ENCODE results near the gene TSTD2. TPM values are rescaled to one million over a fixed set of nuclear protein-coding genes. Genes with fewer than 3 reads are reported as not detected.
A peak's percentile ranks its signal among the peaks of the same experiment; 100 is the strongest.

TSTD2 gene
- total RNA-seq: 15.0 and 15.3 TPM in 2 replicates

DNA sequence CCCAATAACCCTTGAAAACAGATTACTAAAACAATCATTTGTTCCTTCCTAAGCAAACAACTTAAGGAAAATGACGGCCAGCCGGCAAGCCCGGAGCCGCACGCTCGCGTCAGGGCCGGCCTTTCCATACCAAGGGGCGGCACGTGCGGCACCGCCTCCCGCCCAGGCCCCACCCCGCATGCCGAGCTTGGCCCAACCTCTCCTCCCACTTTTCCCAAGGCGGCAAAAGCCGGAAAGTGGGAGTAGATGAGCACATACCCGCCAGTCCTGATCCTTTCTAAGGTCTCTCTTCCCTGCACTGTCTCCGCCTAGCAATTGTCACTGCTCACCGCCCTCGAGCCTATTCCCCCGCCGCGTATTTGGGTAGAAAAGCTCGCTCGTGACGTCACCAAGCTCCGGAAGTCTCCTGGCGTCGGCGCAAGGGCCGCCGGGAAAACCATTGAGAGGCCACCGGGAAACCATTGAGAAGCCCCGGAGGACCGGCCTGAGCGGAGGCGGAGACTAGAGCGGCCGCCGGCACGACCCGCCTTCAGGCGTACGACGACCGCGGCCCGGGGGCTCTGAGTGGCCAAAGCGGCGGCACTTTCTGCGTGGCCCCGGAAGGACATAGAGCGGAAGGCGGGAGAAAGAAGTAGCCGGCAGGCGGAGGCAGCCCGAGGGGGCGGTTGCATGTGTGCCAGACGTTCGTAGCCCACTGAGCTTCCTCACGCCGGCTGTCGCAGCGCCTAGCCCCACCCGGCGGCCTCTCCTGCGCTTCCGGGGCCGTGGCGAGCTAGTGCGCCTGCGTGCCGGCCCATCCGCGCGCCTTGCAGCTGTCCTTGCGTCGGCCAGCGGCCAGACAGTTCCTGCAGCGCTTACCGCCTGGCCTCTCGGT, at the start of gene TSTD2, which contains the start of gene NCBP1:
TSS of gene TSTD2 (minus strand) at position 384 of the 874 bp plus-strand sequence. CDS start 5,806 bp downstream, outside the sequence.
TSS of gene NCBP1 (plus strand) at position 837 of the 874 bp plus-strand sequence. CDS start 61 bp downstream, outside the sequence.
- peak; percentile 98 for DNase-seq

DNA sequence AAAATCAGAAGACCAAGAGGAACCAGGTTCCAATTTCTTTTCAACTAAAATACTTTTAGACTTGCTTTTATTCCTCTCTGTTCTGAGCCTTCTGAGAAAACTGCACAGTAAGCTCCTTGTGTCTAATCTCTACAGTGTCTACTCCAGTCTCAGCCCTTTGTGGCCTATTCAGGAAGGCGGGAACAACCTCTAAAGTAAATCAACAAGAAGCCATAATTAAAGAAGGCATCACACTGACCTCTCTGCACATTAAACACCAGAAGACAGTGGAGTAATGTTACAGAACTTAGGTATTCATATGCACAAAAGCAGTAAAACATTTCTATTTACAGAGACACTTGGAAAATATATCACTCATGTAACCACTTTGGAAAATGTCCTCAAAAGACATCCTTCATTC, 49.1 kb upstream of the TSTD2 start:
- DNase-seq: no peak

DNA sequence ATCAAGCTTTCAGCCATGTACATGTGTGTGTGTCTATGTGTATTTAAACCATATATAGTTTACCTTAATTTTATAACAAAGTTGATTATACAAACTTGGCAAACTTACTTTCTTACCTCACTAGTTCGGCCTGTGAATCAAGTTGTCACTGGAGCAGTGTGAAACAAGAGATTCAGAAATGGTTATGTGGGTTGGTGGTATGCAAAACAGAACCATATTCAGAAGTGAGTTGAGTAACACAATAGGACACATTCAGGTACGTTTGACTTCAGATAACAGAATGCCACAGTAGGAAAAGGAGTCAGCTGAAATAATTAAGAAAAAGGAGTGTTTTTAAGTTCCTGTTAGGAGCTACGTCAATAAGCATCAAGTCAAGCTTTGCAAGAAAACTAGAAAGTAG, 42.5 kb upstream of the TSTD2 start:
- DNase-seq: no peak

DNA sequence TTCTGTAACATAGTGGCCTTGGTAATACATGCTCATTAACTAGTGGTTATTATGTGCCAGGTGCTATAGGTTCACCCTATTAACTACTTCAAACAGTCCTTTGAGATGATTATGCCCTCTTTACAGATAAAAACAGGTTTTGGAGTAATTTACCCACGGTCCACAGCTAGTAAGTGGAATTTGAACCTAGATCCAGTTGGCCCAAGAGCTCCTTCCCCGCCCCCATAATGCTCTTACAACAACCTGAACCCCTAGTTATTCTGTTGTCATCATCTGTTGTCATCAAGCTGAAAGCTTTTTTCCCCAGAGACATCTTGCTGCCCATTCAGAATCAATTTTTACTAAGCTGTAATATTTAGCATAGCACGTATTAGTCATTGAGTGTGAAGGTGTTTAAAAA, 40.8 kb upstream of the TSTD2 start:
- no peak for DNase-seq

DNA sequence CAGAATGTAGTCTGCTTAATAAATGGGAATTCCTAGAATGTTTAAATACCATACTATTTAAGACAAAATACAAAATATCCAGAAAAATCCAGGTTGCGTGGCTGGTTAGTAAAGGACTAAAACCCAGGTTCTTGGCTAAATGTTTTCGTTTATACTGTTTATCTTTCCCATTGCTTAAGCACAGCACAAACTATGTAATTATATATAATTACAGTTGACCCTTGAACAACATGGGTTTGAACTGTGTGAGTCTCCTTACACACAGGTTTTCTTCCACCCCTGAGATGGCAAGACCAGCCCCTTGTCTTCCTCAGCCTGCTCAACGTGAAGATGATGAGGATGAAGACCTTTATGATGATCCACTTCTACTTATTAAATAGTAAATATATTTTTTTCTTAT, 39.2 kb upstream of the TSTD2 start:
- DNase-seq: no peak

DNA sequence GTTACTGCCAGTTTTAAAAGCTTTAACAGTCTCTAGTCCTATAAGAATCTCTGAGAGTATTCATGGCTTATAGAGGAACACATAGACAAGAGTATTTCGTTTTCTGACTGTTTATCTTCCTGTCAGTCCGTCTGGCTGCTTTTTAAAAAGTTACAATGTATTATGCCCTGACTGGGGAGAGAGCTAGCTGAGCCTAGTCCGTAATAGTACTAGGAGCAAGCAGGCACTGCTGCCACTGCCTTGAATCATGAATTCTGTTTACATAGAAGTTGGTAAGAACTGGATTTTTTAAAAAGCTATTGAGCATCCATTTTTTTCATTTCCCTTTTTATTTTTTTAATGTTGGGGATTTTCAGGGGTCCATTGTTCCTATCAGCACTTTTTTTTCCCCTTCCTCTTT, 37.4 kb upstream of the TSTD2 start:
- DNase-seq: no peak

DNA sequence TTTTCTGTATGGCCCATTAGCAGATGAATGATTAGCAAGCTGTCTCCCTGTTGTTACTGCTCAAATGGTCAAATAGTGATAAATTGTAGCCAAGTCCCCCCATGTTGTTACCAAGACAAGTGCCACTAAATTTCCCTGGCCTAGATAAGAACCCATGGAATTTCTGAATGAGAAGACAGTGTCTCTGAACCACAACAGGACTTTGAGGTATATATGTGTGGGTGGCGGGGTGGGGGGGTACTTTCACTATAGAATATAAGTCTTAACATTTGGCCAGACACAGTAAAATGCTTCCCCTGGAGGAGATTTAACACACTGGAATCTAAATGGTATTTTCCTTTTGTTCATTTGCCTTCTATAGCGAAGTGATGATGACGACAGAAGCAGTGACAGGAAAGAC, 35.3 kb upstream of the TSTD2 start:
- no peak for DNase-seq

DNA sequence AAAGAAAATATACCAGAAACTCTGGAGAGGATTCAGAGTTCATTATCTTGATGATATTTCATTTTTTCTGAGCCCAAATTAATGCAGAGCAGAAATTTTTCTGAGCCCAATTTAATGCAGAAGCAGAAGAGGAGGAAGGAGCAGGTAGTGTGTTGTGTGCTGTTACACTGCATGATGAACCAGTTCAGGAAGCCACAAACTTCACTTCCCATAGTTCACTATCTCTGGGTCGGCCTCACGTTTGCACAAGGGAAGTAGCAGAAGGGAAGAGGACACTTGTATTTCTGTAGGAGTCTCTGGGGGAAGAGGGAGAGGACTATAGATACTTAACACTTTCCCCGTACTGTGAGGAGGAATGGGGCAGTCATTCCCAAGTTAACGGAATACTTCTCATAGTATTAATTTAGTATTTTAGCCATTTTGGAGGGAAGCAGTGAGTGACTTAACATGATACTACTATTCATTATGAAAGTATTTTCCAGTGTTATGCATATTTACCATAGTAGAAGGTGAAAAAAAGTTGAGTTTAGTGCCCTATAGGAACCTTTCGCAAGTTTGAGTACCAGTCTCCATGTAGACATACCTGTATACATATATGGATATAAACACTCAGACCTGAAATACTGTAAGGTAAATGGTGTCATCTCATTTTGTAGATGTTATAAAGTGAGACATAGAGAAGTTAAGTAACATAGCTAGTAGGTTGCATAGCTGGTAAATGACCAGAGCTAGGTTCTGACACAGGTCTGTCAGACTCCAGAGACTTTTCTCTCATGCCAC, 33.9 kb upstream of the TSTD2 start:
- DNase-seq: no peak

DNA sequence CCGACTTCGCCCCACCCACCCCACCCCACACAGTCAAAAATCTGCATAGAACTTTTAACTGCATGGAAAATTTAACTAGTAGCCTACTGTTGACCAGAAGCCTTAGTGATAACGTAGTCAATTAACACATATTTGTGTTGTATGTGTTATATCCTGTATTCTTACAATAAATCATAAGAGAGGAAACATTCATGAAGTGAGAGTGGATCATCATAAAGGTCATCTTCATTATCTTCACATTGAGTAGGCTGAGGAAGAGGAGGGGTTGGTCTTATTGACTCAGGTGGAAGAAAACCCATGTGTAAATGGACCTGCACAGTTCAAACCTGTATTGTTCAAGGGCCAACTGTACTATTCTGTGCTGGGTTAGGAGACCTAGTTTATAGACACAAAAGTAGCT, 32.6 kb upstream of the TSTD2 start:
- DNase-seq: no peak

DNA sequence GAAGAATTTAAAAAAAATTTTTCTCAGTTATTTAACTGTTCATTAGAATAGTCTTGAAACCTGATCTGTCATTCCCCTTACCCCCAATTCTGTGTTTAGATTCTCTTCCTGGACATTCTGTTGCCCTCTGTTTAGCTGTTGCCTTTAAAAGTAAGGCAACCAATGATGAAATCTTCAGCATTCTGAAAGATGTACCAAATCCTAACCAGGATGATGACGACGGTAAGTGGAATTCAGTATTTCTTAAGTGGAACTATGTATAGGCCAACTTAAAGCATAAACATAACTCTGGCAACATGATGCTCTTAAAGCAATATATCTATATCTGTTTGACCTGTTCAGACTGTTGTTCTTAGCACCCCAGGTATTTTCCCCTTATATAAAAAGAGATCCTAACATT, 27.7 kb upstream of the TSTD2 start:
- DNase-seq: no peak

DNA sequence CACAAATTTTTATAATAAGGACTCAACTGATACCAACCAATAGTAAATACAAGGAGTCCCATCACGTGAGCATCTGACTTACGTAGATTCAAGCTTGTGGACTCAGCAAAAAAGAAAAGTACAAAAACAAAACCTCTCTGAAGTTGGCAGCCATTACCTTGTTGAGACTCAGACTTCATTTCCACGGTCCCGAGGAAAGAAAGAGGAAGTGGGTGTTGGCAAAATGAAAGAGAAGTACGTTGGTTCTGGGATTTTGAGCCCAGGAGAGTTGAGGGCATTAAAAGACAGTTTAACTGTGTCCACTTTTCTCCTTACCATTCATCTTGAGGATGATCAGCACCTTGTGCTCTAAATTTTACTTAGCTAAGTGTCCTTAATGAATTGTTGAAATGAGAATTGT, 27.2 kb upstream of the TSTD2 start:
- DNase-seq: no peak

DNA sequence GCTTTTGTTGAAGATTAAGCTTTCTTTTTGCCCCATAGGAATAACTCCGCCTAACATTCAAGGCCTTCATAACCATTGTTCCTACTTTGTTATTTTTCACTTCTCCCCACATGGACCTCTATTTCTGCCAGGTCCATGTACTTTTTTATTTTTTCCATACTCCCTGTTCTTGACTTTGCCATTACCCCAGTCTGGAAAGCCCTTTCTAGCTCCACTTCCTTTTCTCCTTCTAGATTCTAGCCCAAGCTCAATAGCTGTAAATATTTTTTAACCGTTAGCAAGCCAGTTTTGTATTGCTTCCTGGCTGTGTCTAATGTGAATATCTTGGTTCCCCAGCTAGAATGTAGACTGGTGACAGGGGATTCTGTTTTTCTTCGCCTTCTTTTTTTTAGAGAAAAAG, 26.6 kb upstream of the TSTD2 start:
- DNase-seq: no peak

DNA sequence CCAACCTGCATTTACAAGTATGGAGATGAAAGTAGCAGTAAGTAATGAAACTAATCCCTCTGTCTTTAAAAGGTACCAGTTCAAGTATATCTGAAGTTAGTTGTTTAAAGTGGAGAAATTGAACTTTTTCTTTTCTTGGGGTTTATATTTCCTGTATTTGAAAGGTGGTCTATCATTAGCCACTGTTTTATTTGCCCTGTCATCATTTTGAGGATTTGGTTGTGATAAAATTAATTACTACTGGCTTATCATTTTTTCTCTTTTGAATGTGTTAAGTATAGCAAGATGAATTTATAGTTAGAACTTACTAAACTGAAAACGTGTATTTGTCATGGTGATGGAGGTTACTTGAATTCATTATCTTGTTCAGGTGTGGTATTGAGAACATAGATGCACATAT, 25.5 kb upstream of the TSTD2 start:
- no peak for DNase-seq

DNA sequence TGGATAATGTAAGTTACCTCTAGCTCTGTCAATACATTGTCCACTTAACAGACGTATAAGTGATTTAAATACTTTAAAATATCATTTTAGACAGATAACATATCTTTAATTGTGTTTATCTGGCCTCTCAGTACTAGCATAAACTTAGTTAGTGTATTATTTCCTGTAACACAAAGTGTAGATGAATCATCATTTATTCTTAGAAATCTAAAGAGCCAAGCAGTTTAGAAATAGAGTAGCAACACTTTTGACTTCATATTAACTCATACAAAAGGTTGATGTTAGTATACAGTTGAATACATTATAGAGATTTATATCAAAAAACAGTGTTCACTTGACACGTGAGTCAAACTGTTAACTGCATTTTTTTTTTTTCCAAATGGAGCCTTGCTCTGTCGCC, 18.5 kb upstream of the TSTD2 start:
- peak; percentile 28 for DNase-seq

DNA sequence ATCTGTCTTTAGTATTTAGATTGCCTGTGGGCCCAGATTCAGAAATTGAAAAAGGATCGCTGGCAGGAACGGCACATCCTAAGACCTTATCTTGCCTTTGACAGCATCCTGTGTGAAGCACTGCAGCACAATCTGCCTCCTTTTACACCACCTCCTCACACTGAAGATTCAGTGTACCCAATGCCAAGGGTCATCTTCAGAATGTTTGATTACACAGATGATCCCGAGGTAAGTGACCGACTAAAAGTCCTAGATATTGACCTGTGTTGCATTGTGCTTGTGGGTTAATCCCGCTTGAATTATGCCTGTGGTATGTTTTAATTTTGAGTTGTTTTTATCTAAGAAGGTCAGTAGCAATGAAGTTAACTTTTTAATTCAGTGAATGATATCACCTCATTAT, 14.8 kb upstream of the TSTD2 start:
- no peak for DNase-seq

DNA sequence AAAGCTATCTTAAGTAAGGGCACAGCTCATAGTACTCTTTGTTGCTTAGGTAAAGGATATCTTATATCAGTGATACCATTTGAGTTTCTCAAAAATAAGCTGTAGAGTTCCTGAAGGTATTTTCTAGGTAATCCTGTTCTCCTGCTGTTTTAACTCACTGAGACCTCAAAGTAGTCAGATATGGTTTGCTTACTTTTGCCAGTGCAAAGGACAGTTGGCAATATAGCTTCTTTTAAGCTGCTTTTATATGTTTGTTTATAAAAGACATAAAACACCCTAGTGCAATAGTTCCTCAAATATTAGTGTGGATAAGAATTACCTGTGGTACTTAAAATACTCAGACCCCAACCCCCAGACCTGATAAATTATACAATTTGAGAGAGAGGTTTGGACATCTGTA, 12.6 kb upstream of the TSTD2 start:
- no peak for DNase-seq

DNA sequence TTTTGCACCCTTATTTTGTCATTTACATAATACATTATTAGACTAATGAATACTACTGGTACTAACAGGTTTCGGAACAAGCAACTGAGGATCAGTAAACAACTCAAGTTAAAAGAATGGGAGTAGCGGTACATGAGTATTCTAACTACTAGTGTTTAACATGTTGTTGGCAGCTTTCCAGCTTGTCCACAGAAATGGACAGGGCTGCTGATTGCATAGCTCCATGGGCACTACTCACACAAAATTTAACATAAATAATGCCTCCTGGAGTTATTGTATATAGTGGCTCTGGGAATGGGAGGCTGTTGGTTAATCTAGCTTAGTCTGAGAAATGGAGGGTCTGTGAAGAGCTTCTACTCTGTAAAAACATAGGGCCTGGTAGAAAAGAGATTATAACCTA, 7.2 kb upstream of the TSTD2 start:
- peak; percentile 19 for DNase-seq

DNA sequence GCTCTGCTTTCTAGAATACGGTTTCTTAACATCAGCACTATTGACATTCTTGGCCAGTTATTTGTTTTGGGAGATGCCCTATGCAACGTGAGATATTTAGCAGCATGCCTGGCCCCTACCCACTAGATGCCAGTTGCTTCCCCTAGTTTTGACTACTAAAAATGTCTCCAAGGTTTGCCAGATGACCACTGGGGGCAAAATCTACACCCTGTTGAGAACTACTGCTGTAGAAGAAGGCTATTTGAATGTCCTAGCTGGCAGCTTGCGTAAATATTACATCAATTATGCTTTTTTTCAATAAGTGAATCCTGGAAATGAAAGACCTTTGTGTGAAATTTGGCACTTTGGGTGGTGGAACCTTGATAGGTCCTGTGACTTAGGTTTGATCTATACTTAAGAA, 5.5 kb upstream of the TSTD2 start:
- DNase-seq: no peak

DNA sequence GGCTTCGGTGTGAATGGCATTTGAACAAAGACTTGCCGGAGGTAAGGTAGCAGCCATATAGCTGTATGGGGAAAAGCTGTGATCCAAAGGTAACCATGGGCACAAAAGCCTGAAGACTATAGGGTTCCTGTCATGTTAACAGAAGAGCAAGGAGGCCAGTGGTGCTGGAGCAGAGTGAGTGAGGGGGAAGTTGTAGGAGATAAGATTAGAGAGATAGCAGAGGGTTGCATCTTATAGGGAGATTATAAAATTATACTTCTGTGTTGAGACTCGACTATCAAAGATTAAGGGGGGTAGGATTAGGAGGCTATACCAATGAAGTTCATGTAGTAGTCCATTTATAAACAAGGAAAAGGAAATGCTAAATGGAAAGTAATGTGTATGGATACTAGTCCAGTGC, 3.7 kb upstream of the TSTD2 start:
- DNase-seq: no peak

DNA sequence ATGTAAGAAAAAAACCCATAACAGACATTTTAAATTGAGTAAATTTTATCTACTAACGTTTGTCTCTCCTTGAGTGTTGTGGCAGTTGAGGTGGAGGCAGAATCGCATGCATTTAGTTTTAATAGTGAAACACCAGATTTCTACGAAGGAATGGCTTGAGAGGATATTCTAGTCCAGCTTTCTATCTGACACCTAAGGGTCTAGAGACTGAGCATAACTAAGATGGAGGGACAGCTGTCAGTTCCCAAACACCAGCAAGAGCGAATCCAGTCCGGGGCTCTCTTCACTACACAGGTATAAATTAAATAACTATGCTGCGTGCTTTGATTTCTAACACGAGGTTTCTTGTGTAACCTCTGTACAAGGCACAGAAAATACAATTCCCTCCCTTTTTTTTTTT, 1.9 kb upstream of the TSTD2 start:
- DNase-seq: no peak

DNA sequence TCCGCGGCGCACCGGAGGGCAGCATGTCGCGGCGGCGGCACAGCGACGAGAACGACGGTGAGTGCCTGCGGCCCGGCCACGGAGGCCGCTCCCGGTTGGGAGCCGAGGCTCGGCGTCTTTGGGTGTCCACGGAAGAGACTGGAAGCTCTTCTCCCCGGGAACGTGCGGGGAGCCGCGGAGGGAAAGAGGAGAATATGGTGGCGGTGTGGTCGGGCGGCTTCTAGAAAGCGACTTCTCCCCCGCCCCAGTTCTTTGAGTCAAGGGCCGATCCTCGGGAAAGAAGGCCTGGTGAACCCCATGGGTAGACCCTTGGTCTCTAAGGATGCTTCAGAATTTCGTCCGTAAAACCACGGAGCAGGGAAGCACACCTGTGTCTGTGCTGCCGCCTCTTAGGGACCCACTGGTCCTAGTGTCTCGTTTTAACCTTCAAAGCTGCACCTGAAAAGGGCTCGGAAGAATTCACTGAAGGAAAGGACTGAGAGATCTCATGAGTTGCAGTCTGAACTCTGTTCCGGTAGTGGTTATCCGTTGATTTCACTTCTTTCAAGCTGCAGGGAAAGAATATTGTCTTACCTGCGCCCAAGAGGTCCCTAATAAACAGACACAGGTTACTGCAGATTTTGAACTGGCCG, 807 bp upstream of the TSTD2 start:
- DNase-seq: peak; percentile 29

DNA sequence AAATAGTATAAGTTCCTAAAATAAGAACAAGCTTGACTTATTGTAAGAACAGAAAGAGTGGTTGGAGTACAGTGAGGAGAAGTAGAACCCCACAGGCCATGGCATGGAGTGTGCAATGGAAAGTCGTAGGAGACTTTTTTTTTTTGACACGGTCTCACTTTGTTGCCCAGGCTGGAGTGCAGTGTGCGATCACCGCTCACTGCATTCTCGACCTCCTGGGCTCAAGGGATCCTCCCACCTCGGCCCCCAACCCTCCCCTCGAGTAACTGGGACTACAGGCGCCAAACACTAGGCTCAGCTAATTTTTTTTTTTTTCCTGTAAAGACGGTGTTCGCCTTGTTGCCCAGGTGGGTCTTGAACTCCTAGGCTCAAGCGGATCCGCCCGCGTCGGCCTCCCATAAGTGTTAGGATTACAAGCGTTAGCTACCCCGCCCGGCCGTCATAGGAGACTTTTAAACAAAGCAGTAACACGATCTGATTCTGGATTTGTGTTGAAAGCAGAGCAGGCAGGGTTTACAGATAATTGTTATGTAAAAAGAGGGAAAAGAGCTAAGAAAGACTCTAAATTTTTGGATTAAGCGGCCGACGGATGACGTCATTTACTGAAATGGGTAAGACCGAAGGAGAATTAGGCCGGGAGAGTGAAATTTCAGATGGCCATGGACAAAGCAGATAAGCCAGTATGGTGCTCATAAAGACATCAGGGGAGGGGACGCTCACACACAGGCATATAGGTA, 752 bp downstream of the TSTD2 start:
- DNase-seq: no peak

DNA sequence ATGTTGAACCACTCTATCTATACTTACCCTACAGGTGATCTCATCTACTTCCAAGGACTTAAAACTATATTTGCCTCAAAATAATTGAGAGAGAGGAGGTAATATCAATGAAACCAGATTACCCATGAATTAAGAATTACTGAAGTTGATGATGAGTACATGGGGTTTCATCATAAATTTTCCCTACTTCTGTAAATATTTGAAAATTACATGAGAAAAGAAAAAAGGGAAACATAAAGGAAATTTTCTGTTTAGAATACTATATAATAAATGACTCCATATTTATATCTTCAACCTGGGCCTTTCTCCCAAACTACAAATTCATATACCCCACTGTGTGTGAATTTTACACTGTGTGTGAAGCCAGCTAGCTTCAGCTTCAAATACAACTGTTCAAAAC, 2.6 kb downstream of the TSTD2 start:
- no peak for DNase-seq
